ENCODE measurements around the gene EMILIN3.

The EMILIN3 gene

GRCh38 chr20:41352666-41353065, 14.0 kb downstream of the EMILIN3 start:
- H3K9me3 Mint-ChIP-seq = peaks cover 0 to 3% of the 10 kb centered on the region in 2 donors
- H3K36me3 Mint-ChIP-seq = no peaks in the 10 kb centered on the region
- H3K27ac Mint-ChIP-seq = peak overlapping the region; percentile 73
- peaks cover 5 to 16% of the 10 kb centered on the region in 2 donors for H3K27me3 Mint-ChIP-seq
- no peak for DNase-seq
- peak in 1 of 2 donors; percentile 19 for ATAC-seq (replicated peaks)
- no peak overlapping the region for H3K4me3 Mint-ChIP-seq
- no peaks in the 10 kb centered on the region for H3K4me1 Mint-ChIP-seq

GRCh38 chr20:41352106-41352505, 14.5 kb downstream of the EMILIN3 start:
- H3K36me3 Mint-ChIP-seq = no peaks in the 10 kb centered on the region
- peaks cover 0 to 3% of the 10 kb centered on the region in 2 donors for H3K9me3 Mint-ChIP-seq
- peak in 1 of 2 donors; percentile 23 for ATAC-seq (replicated peaks)
- no peaks in the 10 kb centered on the region for H3K4me1 Mint-ChIP-seq
- H3K27me3 Mint-ChIP-seq = peaks cover 8 to 16% of the 10 kb centered on the region in 2 donors
- no peak overlapping the region for H3K4me3 Mint-ChIP-seq
- no peak overlapping the region for H3K27ac Mint-ChIP-seq
- DNase-seq = no peak

- Mint-ChIP-seq H3K4me1 (no peaks in the 10 kb centered on the region), H3K36me3 (no peaks in the 10 kb centered on the region), H3K27me3 (peaks cover 11 to 12% of the 10 kb centered on the region in 2 donors), H3K4me3 (no peak overlapping the region), H3K9me3 (no peaks in the 10 kb centered on the region), H3K27ac (no peak overlapping the region)
- DNase-seq = no peak
- no peak for ATAC-seq (replicated peaks)
Observed at GRCh38 chr20:41350408-41350962, 16.1 kb downstream of the EMILIN3 start.

GRCh38 chr20:41349943-41350342, 16.7 kb downstream of the EMILIN3 start:
- Mint-ChIP-seq H3K36me3 (no peaks in the 10 kb centered on the region), H3K9me3 (no peaks in the 10 kb centered on the region), H3K27me3 (peaks cover 11 to 12% of the 10 kb centered on the region in 2 donors), H3K27ac (no peak overlapping the region), H3K4me1 (no peaks in the 10 kb centered on the region), H3K4me3 (no peak overlapping the region)
- ATAC-seq (replicated peaks) (no peak), DNase-seq (no peak)

- H3K4me1 Mint-ChIP-seq = no peaks in the 10 kb centered on the region
- H3K9me3 Mint-ChIP-seq = no peaks in the 10 kb centered on the region
- H3K27me3 Mint-ChIP-seq = peaks cover 10 to 11% of the 10 kb centered on the region in 2 donors
- ATAC-seq (replicated peaks) = no peak
- H3K4me3 Mint-ChIP-seq = no peak overlapping the region
- H3K36me3 Mint-ChIP-seq = no peaks in the 10 kb centered on the region
- DNase-seq = no peak
- H3K27ac Mint-ChIP-seq = no peak overlapping the region
Observed at GRCh38 chr20:41349266-41349665, 17.4 kb downstream of the EMILIN3 start.

GRCh38 chr20:41348430-41349172, 18.0 kb downstream of the EMILIN3 start:
- H3K36me3 Mint-ChIP-seq = no peaks in the 10 kb centered on the region
- no peak overlapping the region for H3K27ac Mint-ChIP-seq
- ATAC-seq (replicated peaks) (no peak), DNase-seq (no peak)
- H3K9me3 Mint-ChIP-seq = no peaks in the 10 kb centered on the region
- no peak overlapping the region for H3K4me3 Mint-ChIP-seq
- H3K4me1 Mint-ChIP-seq = no peaks in the 10 kb centered on the region
- H3K27me3 Mint-ChIP-seq = peaks cover 8 to 11% of the 10 kb centered on the region in 2 donors

- Mint-ChIP-seq H3K4me3 (no peak overlapping the region), H3K36me3 (no peaks in the 10 kb centered on the region), H3K27me3 (peaks cover 8 to 11% of the 10 kb centered on the region in 2 donors), H3K27ac (no peak overlapping the region), H3K9me3 (no peaks in the 10 kb centered on the region), H3K4me1 (no peaks in the 10 kb centered on the region)
- DNase-seq (no peak), ATAC-seq (replicated peaks) (no peak)
Observed at GRCh38 chr20:41347523-41348429, 18.8 kb downstream of the EMILIN3 start.

- Mint-ChIP-seq H3K4me1 (no peaks in the 10 kb centered on the region), H3K9me3 (no peaks in the 10 kb centered on the region), H3K36me3 (no peaks in the 10 kb centered on the region), H3K4me3 (no peak overlapping the region), H3K27ac (no peak overlapping the region), H3K27me3 (peaks cover 0 to 11% of the 10 kb centered on the region in 2 donors)
- DNase-seq (no peak), ATAC-seq (replicated peaks) (no peak)
Observed at GRCh38 chr20:41345729-41346067, 20.9 kb downstream of the EMILIN3 start.

- peaks cover 4 to 6% of the 10 kb centered on the region in 2 donors for H3K27me3 Mint-ChIP-seq
- no peaks in the 10 kb centered on the region for H3K36me3 Mint-ChIP-seq
- no peak for DNase-seq
- H3K4me1 Mint-ChIP-seq = peaks cover 3 to 4% of the 10 kb centered on the region in 2 donors
- no peak overlapping the region for H3K4me3 Mint-ChIP-seq
- no peaks in the 10 kb centered on the region for H3K9me3 Mint-ChIP-seq
- no peak overlapping the region for H3K27ac Mint-ChIP-seq
- ATAC-seq (replicated peaks) = no peak
Observed at GRCh38 chr20:41344938-41345728, 21.5 kb downstream of the EMILIN3 start.

- Mint-ChIP-seq H3K9me3 (no peaks in the 10 kb centered on the region), H3K27ac (no peak overlapping the region), H3K4me3 (no peak overlapping the region), H3K4me1 (peaks cover 9 to 11% of the 10 kb centered on the region in 2 donors), H3K36me3 (no peaks in the 10 kb centered on the region), H3K27me3 (peaks cover 10% of the 10 kb centered on the region in 2 donors)
- DNase-seq (no peak), ATAC-seq (replicated peaks) (no peak)
Observed at GRCh38 chr20:41344477-41344876, 22.1 kb downstream of the EMILIN3 start.

- no peak for DNase-seq
- Mint-ChIP-seq H3K27ac (no peak overlapping the region), H3K36me3 (no peaks in the 10 kb centered on the region), H3K4me1 (peaks cover 10 to 12% of the 10 kb centered on the region in 2 donors), H3K27me3 (peaks cover 12 to 13% of the 10 kb centered on the region in 2 donors), H3K4me3 (no peak overlapping the region), H3K9me3 (no peaks in the 10 kb centered on the region)
- ATAC-seq (replicated peaks) = no peak
Observed at GRCh38 chr20:41342474-41343464, 23.8 kb downstream of the EMILIN3 start.

- peaks cover 12 to 29% of the 10 kb centered on the region in 2 donors for H3K27me3 Mint-ChIP-seq
- no peak within 1 kb of the TSS for H3K27ac Mint-ChIP-seq
- peaks cover 10 to 12% of the 10 kb centered on the region in 2 donors for H3K4me1 Mint-ChIP-seq
- H3K9me3 Mint-ChIP-seq = no peaks in the 10 kb centered on the region
- peak; percentile 18 for DNase-seq
- H3K4me3 Mint-ChIP-seq = peak within 1 kb of the TSS; percentile 84 to 85
- no peaks in the 10 kb centered on the region for H3K36me3 Mint-ChIP-seq
- ATAC-seq (replicated peaks) = peak; percentile 75 to 77
Observed at GRCh38 chr20:41340327-41341055, 26.1 kb downstream of the EMILIN3 start, which contains the start of gene LPIN3. Gene LPIN3, plus strand, starts transcription at chr20:41340821. Its CDS starts 4,983 bp downstream, at chr20:41345804.

All from stimulated activated naive B cell treated with anti-CD40 and anti-IgM and Interleukin-4, amounts not matched to agents 10 μg/mL and 1 μg/mL and 100 μg/mL, for 72 hours (primary cell).